Limb (tissue), 2 donors: ENCODE results near the gene FBXW2.
"Not testable (repeated sequence)": the region's sequence is repeated elsewhere in the genome, so short reads cannot be mapped to it uniquely, and the experiment has no call there.

Source experiments
- DNase-seq, 2 donors: peaks; one replicate each; pipeline ENCODE4 v3.0.0-alpha.2; 2016; ENCODE audit errors: extremely low spot score in 2 of 2

The FBXW2 gene

GRCh38 chr9:120792898-120793765, at the start of gene FBXW2:
FBXW2 (minus strand) TSS chr9:120793416; CDS start chr9:120788258, 5,158 bp downstream.
- peak; percentile 92 to 96 for DNase-seq

DNA sequence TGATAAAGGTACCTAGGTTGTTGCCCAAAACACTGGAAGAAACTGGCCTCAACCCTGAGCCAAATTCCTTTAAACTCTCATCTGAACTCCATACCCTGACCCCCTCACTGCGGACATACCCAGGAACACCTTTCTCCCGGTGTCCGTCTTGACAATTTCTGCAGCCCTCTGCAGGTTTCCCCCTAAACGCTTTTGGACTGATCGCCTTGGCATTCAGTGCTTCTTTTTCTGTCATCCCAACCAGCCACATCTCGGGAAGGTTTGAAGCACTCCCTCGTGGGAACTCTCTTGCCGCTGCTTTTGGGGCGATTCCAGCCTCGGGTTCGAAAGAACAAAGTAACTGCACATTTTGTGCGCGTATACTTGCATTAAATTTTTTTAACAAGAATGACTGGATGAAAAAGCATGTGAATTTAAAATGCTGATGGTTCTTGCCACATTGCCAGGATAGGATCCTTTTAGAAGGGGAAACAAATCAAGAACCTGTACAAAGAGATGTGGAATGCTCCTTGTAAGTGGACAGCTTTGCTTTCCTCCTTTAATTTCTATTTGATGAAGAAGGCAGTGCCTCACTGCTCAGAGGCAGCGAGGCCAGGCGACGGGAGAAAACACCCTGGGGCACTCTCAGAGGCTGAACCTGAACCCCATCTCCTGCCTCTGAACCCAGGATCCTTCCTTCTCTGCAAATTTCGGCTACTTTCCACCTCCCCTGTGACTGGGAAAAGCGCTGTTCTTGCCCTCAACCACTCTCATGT, 48.9 kb upstream of the FBXW2 start:
- no peak for DNase-seq

DNA sequence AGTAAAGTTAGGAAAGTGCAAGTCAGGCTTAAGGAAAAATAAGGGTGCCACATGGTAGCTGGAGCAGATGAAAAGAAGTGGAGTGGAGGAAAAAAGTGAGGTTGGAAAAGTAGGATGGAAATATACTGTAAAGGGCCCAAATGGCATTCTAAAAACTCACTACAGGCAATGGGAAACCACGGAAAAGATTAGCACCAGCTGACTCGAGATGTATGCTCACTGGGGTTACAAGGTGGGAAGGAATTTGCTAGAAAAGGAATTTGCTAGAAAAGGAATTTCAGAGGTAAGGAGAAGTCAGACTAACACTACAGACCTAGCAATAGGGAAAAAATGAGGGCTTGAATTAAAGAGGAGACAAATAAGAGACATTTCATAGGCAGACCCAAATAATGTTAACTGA, 45.9 kb upstream of the FBXW2 start:
- no peak for DNase-seq

GRCh38 chr9:120837921-120838320, 44.7 kb upstream of the FBXW2 start:
- no peak for DNase-seq

DNA sequence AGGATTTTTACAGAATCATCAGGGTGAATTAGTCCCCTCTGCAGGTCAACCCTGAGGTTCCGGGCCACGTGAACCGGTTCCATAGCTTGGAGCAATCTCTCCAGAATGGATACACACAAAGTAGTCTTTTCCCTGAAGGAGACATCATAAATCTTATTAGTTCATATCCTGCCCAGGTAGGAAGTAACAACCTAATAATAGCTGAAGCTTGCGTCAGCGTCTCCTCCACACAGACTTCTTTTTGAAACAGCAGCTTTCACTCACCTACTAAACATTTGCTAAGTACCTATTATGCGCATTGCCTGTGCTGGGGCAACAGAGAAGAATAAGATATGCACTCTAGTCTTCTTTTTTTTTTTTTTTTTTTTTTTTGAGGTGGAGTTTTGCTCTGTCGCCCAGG, 40.1 kb upstream of the FBXW2 start:
- DNase-seq = no peak

DNA sequence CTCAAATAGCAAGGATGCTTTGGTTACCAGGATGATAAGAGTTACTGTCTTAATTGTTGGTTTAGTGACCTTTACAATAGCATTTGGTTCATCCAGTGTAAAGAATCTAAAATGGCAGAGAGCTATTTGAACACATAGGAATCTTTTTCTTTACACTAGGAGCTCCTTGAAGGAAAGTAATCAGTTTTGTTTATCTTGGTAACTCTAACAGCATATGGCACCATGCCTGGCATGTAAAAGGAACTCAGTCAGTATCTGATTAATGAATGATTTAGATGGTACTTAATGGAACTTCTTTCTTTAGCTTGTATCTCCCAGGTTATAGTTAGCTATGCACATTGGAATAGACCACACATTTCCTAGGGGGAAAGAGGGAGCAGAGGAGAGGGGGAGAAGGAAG, 39.6 kb upstream of the FBXW2 start:
- no peak for DNase-seq

- DNase-seq = no peak
Measured at GRCh38 chr9:120830865-120831264, 37.6 kb upstream of the FBXW2 start.

DNA sequence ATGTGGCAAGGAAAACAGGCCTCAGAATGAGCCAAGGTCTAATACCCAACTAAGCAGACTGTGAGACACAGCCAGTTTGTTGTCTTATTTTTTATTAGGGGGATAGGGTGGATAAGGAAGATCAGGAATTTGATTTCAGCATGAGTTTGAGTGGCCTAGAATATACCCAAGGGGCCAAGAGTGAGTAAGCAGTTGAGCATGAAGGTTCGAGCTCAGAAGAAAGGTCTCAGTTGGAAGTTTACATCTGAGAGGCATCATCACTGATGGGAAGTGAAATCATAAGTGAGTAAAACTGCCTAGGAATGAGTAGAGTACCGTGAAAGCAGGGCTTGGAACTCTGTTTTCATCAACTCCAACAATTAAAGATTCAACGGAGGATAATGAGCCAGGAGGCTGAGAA, 36.9 kb upstream of the FBXW2 start:
- no peak for DNase-seq

DNA sequence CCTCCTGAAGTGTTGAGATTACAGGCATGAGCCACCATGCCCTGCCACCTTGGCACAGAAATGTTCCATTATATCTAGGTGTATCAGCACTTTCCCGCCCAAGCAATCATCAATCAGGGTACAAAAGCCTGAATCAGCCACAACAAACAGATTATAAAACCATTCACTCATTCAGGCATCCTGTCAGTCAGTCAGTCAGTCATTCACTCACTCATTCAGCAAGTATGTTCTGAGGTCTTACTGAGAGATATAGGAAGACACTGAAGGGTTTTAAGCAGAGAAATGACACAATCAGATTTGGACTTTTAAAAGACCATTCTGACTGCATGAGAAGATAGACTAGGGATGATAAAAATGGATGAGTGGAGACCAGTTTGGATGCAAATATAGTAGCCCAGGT, 36.4 kb upstream of the FBXW2 start:
- DNase-seq = no peak

DNA sequence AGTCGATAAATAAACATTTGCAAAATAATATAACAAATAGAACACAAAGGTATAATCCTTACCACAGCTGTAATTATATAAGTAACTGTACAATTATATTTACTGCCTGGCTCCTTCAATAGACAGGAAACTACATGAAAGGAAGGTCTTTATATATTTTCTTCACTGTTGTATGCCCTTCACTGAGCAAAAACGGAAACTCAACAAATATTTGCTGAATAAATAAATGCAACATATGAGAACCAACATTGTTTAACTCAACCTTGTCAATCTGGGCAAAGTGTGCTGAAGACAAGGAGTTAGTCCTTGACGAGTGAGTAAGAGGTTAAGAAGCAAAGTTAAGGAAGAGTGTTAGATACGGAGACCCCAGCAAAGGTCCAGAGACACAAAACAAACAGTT, 26.9 kb upstream of the FBXW2 start:
- DNase-seq = no peak

DNA sequence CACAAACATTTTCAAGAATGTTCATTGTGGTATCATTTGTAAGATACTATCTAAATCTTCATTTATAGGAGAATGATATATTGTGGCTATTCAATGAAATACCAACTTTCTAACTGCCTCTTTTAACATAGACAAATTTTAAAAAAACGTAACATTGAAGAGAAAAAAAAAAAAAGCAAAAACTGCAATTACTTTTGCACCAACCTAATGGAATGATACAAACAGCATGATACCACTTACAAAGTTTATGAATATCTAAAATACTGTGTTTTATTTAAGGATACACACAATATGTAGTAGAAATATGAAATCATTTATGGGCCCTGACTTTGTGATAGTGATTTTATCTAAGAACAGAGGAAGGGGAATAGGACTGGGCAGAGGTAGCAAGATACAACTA, 25.4 kb upstream of the FBXW2 start:
- no peak for DNase-seq

DNA sequence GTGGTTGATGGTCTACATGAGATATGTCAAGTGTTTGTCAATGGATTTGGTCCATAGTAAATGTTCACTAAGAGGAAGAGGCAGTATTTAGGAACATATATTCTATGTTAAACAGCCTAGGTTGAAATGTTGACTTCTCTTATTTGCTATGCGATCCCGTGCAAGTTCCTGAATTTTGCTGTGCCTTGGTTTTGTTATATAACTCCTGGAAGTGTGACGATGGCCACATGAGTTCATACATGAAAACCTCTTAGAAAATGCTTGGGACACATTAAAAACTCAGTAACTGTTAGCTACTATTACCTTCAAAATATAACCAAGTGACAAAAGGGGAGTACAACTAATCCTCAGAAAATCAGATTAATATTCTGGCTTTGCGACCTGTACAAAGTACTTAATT, 21.9 kb upstream of the FBXW2 start:
- no peak for DNase-seq

GRCh38 chr9:120808931-120809330, 15.7 kb upstream of the FBXW2 start:
- no peak for DNase-seq

DNA sequence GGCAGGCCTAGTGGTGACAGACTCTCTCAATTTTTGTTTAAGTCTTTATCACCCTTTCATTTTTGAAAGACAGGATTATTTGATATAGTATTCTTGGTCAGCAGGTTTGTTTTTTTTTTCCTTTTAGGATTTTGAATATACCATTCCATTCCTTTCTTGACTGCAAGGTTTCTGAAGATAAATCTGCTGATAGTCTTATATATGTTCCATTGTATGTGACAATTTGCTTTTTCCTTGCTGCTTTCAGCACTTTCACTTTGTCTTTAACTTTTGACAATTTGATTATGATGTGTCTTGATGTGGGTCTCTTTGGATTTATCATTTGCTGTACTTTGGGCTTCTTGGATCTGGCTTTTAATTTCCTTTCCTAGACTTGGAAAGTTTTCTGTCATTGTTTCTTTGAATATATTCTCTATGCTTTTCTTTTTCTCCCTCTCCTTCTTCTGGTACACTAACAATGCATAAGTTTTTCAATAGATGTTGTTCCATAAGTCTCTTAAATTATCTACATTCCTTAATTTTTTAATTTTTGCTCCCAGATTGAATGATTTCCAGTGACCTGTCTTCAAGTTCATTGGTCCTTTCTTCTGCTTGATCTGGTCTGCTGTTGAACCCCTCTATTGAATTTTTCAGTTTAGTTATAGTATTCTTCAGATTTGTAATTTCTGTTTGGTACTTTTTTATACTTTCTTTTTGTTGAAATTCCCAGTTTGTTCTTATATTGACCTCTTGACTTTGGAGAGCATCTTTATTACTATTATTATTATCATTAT, 14.6 kb upstream of the FBXW2 start:
- DNase-seq = no peak

- DNase-seq = not testable (repeated sequence)
Measured at GRCh38 chr9:120804784-120805363, 11.7 kb upstream of the FBXW2 start.

GRCh38 chr9:120801441-120801840, 8.2 kb upstream of the FBXW2 start:
- no peak for DNase-seq

GRCh38 chr9:120791161-120791560, 2.1 kb downstream of the FBXW2 start:
- no peak for DNase-seq

DNA sequence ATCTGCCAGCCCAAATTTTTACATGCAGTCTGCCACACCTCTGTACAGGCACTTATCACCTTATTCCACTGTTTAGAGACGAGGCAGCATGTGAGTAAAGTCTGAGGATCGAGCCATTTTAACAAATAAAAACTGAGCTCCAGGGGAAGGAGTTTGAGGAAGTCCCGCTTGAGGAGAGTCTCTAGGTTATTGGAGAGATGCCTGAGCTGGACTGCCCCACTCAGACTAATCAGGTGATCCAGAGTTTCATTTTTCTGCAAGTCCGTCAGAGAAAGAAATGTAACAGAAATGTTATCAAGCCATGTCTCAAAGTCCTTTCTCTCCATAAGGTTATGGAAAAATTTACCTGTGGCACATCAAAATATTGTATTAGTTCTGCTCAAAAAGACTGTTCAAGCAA, 5.3 kb downstream of the FBXW2 start:
- DNase-seq = no peak

- no peak for DNase-seq
Measured at GRCh38 chr9:120783602-120784047, 9.6 kb downstream of the FBXW2 start.

- no peak for DNase-seq
Measured at GRCh38 chr9:120781236-120781635, 12.0 kb downstream of the FBXW2 start.

DNA sequence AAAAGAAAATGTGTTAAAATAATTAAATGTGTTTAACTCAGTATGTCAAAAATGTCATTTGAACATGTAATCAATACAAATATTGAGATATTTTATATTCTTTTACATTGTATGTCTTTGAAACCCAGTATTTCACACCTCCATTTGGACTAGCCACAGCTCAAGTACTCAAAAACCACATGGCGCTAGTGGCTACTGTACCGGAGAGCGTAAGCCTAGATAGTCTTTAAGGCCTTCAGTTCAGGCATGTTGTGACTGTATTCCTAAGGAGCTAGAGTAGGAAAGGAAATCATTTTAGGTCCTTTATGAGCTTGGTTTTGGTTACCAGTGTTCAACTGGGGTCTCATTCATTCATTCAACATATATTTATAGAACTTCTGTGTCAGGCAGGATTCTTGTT, 12.8 kb downstream of the FBXW2 start:
- no peak for DNase-seq

GRCh38 chr9:120779227-120779626, 14.0 kb downstream of the FBXW2 start:
- DNase-seq = no peak
